Stimulated activated CD8-positive, alpha-beta memory T cell treated with anti-CD3 and anti-CD28 coated beads, Interleukin-4, amount 100 ng/mL, for 1 hour (primary cell): Measurements from ENCODE around the gene SMYD3.
"Not testable (repeated sequence)": the region's sequence is repeated elsewhere in the genome, so short reads cannot be mapped to it uniquely, and the experiment has no call there.

Experiments
- DNase-seq, 2 donors: peaks; one replicate each; pipeline ENCODE4 v3.0.0-alpha.2; 2020; ENCODE audit warnings: low read depth in 2 of 2, low spot score in 1 of 2

The SMYD3 gene

GRCh38 chr1:245751116-245751515 is 756.0 kb downstream of the SMYD3 start:
- no peak for DNase-seq

- DNase-seq, result no peak
Observed at GRCh38 chr1:245750261-245750660, 756.8 kb downstream of the SMYD3 start.

- no peak for DNase-seq
Observed at GRCh38 chr1:245749053-245749452, 758.0 kb downstream of the SMYD3 start.

DNA sequence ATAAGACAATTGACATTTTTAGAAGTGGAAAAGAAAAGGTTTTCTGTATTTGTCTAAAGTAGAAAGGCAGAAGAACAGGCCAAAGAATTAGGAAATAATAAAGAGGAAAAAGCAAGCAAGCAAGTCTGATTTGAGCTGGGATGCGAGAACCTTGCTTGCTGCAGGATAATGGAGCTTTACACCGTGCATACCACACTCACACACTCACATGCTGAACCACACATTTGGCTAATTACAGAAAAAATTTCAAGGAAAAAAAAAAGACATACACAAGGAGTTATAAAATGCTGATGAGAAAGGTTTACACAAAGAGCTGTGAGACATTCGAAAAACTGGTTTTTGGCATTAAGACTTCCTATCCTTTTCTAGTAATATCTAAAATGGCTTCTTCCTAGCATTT is 758.4 kb downstream of the SMYD3 start:
- DNase-seq, result no peak

- no peak for DNase-seq
Observed at GRCh38 chr1:245748240-245748639, 758.8 kb downstream of the SMYD3 start.

GRCh38 chr1:245742896-245743295 is 764.2 kb downstream of the SMYD3 start:
- no peak for DNase-seq

DNA sequence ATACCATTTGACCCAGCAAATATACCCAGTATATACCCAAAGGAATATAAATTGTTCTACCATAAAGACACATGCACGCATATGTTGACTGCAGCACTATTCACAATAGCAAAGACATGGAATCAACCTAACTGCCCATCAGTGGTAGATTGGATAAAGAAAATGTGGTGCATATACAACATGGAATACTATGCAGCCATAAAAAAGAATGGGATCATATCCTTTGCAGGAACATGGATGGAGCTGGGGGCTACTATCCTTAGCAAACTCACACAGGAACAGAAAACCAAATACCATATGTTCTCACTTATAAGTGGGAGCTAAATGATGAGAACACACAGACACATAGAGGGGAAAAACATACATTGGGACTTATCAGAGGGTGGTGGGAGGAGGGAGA is 766.7 kb downstream of the SMYD3 start:
- not testable (repeated sequence) for DNase-seq

GRCh38 chr1:245730801-245731200 is 776.3 kb downstream of the SMYD3 start:
- no peak for DNase-seq

GRCh38 chr1:245728035-245728434 is 779.0 kb downstream of the SMYD3 start:
- DNase-seq, result not testable (repeated sequence)

DNA sequence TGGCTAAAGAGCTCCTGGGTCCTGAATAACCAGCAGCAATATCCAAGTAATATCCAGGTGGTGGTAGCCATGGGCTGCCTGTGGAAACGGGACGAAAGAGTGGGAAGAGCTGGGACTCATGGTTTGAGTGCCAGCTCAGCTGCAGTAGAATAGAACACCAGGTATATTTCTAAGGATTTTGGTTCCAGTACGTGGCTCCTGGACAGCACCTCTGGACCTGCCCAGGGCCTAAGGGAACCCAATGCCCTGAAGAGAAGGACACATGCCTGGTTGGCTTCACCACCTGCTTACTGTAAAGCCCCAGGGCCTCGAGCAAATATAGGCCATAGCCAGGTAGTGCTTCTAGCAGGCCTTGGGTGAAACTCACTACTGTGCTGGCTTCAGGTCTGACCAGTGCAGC is 785.6 kb downstream of the SMYD3 start:
- DNase-seq, result no peak

GRCh38 chr1:245718951-245719350 is 788.1 kb downstream of the SMYD3 start:
- DNase-seq, result no peak

DNA sequence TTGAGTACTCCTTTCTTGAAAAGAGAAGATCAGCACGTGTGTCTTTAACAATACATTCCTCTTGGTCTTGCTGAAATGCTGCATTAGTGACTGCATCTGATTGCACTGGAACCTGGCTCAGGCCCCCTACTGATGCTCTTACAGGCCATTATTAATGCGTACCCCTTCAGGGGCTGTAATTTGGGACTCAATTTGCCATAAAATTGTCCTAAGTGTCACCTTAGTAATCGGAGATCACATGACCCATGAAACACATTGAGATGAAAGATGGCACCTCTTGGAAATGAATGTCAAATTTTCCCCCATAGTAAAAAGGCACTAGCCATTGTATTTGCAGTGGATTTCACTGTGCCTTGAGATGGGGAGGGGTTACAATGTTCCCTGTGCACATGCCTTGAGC is 789.0 kb downstream of the SMYD3 start:
- no peak for DNase-seq

DNA sequence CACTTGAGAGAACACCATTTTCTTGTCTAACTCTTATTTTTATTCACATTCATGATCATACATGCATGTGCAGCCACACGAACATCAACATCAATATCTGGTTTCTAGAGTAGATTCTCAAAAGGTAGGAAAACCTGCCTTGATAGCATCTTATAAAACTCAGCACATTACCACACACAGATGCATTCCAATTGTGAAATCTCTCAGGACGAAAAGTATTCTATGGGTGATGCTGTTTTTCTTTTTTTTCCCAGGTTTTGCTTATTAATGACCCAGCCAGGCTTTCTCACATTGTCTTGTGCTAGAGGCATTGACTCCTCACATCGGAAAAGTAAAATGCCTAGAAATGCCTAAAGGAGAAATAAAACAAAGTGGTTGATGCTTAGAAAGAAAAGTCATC is 789.5 kb downstream of the SMYD3 start:
- no peak for DNase-seq

DNA sequence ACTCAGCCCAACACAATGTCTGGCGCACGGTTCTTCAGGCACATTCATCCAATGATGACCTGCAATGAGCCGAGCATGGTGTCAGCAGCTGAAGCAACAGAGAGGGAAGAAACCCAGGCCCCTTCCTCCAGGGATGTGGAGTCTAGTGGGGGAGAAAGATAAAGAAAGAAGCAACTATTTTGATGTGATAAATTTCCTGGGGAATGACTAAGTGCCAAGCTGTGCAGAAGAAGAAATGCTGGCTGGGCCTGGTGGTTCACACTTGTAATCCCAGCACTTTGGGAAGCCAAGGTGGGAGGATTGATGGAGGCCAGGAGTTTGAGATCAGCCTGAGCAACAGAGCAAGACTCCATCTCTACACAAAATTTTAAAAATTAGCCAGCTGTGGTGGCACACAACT is 790.5 kb downstream of the SMYD3 start:
- no peak for DNase-seq

DNA sequence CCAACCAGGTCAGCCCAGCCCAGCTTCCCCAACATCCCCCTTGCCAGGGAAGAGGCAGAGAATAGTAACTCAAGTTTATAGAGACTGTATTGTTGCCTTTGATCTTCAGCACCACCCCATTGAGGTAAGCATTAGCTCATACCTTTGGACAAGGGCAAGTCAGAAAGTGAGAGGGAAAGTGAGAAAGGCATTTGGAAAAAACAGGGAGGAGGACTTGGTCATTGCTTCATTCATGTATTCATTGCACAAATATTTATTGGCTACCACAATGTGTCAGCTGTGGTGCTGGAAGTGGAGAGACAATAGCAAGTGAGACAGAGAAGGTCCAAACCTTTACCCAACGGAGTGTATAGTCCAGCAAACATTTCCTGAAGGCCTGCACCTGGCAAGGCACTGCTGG is 791.1 kb downstream of the SMYD3 start:
- no peak for DNase-seq

- DNase-seq, result no peak
Observed at GRCh38 chr1:245715291-245715701, 791.8 kb downstream of the SMYD3 start.

- DNase-seq, result not testable (repeated sequence)
Observed at GRCh38 chr1:245714027-245714426, 793.1 kb downstream of the SMYD3 start.

GRCh38 chr1:245710961-245711903 is 795.8 kb downstream of the SMYD3 start:
- no peak for DNase-seq

GRCh38 chr1:245707941-245708340 is 799.1 kb downstream of the SMYD3 start:
- no peak for DNase-seq

GRCh38 chr1:245704765-245705164 is 802.3 kb downstream of the SMYD3 start:
- DNase-seq, result no peak

DNA sequence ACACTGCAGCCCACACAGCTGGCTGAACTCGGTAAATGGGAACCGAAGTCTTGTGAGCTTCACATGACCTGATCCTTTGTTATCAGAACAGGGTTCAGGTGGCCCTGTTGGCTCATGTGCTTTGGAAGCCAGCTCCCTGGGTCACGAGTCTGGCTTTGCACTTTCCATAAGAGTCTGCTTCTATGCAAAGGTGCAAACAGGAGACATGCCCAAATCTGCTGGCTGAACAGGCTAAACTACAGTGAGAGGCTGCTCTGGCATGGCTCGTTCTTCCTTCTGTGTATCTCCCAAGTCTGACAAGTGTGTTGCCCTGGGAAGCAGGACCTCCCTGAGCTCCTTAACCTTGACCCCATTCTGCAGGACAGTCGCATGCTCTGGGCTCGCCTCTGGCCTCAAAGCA is 802.7 kb downstream of the SMYD3 start:
- no peak for DNase-seq

DNA sequence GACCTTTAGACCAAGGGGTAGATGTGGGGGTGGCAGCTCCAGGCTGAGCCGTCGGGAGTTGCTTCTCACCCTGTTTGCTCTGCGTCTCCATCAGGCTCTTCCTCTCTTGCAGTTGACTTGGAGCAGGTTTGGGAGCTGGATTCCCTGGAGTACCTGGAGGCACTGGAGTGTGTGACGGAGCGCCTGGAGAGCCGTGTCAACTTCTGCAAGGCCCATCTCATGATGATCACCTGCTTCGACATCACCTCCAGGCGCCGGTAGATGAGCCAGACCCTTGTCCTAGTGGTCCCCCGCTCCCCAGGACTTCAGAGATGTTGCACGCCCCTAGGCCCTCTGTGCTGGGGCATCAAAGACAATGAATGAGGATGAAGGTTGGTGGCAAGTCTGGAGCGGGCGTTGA is 804.7 kb downstream of the SMYD3 start:
- no peak for DNase-seq

- DNase-seq, result no peak
Observed at GRCh38 chr1:245701631-245702030, 805.4 kb downstream of the SMYD3 start.
